ENCODE results near the gene SERGEF.

DNA sequence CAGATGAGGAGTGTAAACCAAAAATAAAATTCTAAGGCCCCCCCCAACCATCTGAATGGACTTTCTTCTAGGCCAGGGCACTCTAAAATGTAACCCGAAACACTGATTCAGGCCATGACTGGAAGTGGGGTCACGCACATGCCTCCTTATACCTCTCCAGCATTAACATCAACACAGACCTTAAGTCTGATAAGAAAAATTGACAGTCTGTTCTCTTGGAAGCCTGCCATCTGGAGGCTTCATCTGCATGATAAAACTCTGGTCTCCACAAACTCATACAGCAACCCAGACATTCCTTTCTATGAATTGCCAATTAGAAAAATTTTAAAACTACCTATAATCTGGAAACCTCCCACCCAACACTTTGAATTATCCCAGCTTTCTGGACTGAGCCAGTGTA lies 3.9 kb upstream of the SERGEF start:
- TF ChIP-seq, protein P1, sequence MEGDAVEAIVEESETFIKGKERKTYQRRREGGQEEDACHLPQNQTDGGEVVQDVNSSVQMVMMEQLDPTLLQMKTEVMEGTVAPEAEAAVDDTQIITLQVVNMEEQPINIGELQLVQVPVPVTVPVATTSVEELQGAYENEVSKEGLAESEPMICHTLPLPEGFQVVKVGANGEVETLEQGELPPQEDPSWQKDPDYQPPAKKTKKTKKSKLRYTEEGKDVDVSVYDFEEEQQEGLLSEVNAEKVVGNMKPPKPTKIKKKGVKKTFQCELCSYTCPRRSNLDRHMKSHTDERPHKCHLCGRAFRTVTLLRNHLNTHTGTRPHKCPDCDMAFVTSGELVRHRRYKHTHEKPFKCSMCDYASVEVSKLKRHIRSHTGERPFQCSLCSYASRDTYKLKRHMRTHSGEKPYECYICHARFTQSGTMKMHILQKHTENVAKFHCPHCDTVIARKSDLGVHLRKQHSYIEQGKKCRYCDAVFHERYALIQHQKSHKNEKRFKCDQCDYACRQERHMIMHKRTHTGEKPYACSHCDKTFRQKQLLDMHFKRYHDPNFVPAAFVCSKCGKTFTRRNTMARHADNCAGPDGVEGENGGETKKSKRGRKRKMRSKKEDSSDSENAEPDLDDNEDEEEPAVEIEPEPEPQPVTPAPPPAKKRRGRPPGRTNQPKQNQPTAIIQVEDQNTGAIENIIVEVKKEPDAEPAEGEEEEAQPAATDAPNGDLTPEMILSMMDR (IDR thresholded peaks at IDR 0.05), result no peak
- no peak for TF ChIP-seq POLR2A (IDR thresholded peaks at IDR 0.05)
- no peak for TF ChIP-seq POLR2AphosphoS5 (IDR thresholded peaks at IDR 0.05)
- TF ChIP-seq EP300 (IDR thresholded peaks at IDR 0.05), result no peak
